Ovary (tissue), 3 donors: ENCODE measurements around the gene TIPRL.

Experiments
- EP300 ChIP-seq: sonication (generic); formaldehyde crosslinking; IDR thresholded peaks from one replicate; pipeline ENCODE4 v1.6.1; 2017; ENCODE audit warnings: antibody characterized with exemption
- POLR2A ChIP-seq: fragments of 450-650 bp; IDR thresholded peaks from one replicate; pipeline ENCODE4 v1.6.1; 2017; ENCODE audit warnings: antibody characterized with exemption, mild to moderate bottlenecking, moderate library complexity
- TF ChIP-seq, protein P1 (sequence below), 3 donors: fragments of 450-650 bp in 2 of 3; fragments of 200-600 bp in 1 of 3; IDR thresholded peaks; one replicate each; pipeline versions ENCODE4 v1.5.1 to v1.8.0; 2016 to 2022; ENCODE audit warnings: antibody characterized with exemption in 3 of 3, mild to moderate bottlenecking in 1 of 3
- donor health status: DM: no; HTN: no; CAD: no.

DNA sequence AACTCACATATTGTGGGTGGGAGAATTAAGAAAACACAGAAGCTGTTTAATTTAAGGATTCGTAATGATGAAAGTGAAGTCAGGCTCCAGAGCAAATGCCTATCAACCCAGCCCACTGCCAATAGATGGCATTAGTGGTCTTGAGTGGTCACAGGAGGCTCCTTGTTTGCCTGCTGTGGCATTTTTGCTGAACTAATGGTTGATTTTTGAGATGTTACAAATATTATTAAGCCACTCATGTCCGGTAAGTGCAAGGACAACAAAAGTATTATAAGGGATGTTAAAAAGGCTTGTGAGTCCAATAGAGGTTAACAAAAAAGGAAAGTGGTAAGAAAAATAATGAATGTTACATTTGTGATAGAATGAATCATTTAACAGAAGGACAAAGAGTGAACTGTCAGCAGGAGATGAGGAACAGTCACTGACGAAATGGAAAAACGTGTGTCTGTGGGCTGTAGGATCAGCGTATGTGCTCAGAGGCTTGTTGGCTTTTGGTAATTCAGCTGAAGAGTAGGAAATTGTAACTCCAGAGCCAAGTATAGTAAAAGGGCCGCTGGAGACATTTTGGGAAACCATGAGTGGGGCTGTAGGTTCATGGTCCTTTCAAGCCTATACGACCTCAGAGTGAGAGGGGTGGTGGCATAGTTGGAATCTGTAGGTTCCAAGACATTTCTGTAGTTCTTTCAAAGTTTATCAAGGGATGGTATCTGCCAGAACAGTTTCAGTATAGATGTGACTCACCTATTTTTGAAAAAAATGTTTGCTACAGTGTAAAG, 58.3 kb downstream of the TIPRL start:
- TF ChIP-seq POLR2A = no peak
- TF ChIP-seq, protein P1, sequence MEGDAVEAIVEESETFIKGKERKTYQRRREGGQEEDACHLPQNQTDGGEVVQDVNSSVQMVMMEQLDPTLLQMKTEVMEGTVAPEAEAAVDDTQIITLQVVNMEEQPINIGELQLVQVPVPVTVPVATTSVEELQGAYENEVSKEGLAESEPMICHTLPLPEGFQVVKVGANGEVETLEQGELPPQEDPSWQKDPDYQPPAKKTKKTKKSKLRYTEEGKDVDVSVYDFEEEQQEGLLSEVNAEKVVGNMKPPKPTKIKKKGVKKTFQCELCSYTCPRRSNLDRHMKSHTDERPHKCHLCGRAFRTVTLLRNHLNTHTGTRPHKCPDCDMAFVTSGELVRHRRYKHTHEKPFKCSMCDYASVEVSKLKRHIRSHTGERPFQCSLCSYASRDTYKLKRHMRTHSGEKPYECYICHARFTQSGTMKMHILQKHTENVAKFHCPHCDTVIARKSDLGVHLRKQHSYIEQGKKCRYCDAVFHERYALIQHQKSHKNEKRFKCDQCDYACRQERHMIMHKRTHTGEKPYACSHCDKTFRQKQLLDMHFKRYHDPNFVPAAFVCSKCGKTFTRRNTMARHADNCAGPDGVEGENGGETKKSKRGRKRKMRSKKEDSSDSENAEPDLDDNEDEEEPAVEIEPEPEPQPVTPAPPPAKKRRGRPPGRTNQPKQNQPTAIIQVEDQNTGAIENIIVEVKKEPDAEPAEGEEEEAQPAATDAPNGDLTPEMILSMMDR (IDR thresholded peaks at IDR 0.05) = no peak
- TF ChIP-seq EP300 = no peak
